ENCODE measurements around the gene DNAI1.

Gene DNAI1

DNA sequence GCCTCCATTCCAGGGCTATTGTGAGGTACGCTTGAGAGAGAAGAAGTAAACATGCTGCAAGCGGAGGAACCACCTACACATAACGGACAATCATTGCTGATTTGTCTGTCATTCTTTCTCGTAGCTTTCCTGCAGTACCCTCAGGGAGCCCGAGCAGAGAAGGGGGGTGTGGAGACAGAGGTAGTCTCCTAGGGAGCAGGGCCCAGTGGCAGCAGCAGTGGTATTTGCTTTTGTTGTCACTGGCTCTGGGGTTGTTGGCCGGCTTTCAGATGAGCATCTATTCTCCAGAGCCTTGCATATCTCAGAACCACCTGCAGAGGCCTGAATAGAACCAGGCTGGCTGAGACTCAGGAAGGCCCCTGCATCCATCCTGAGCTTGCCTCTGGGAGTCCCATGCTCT is 44.3 kb downstream of the DNAI1 start:
- H3K27ac Mint-ChIP-seq: no peak overlapping the region
- H3K36me3 Mint-ChIP-seq: no peaks in the 10 kb centered on the region

DNA sequence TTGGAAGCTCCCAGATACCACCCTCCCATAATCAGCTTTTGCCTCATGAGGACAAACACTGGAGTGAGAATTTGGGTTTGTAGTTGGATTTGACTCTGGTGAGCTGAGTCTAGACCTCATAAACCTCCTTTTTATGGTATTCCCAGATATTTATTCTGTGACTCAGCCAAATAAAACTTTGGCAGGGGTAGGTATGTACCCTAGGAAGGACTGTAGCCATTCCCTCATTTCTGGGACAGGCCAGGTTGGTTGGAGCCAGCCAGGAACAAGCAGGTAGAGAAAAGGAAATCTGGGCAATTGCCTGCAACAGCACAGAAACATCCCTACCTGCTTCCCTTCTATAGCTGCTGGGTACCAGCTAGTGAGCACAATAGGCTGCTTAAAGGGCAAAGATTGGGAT is 44.8 kb downstream of the DNAI1 start:
- no peak for DNase-seq
- Mint-ChIP-seq H3K36me3 (no peaks in the 10 kb centered on the region), H3K4me3 (no peak overlapping the region), H3K27me3 (peaks cover 23% of the 10 kb centered on the region), H3K4me1 (no peaks in the 10 kb centered on the region), H3K9me3 (no peaks in the 10 kb centered on the region), H3K27ac (no peak overlapping the region)
- CTCF ChIA-PET: interaction anchor here (1.1 to 2.8 kb wide), 6 partner anchors 13 to 117 kb away, joined by 3 to 6 read pairs (median 4); partner anchors contain the start of gene DCTN3

More for the DNA sequence above, 44.3 kb downstream of the DNAI1 start:
- no peak for DNase-seq
- H3K27me3 Mint-ChIP-seq: peaks cover 23% of the 10 kb centered on the region
- no peaks in the 10 kb centered on the region for H3K4me1 Mint-ChIP-seq
- CTCF ChIA-PET: interaction anchor here (1.1 to 3.4 kb wide), 8 partner anchors 10 to 118 kb away, joined by 3 to 41 read pairs (median 4); partner anchors contain the start of gene DCTN3
- no peaks in the 10 kb centered on the region for H3K9me3 Mint-ChIP-seq
- no peak overlapping the region for H3K4me3 Mint-ChIP-seq

DNA sequence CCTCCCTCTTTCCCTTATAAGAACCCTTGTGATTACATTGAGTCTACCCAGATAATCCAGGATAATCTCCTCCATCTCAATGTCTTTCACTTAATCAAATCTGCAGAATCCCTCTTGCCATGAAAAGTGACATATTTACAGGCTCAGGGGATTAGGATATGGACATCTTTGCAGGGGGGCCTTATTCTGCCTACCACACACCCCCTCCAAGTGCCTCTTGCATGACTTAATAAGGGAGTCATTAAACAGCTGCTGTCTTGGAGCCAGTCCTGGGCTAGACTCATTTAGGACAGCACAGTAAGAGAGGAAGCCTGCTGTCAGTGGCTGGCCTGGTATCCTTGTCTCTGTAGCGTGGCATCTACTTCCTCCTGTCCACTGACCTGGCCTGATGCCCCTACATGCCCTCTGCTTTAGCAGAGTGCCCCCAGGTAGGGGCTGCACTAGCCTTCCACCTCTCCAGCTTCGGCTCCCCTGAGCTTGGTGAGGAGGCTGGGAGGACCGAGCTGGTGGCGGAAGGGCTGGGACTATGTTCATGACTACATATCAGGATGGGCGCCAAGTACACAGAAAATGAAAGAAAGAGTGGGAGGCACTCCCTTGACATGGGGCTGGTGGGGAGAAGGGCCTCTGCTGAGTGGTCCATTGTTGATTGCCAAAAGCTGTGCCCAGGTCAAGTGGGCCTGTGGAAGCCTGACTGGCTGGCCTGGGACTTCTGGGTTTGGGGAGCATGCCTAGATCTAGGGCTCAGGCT is 46.9 kb downstream of the DNAI1 start:
- Mint-ChIP-seq H3K27me3 (peaks cover 16% of the 10 kb centered on the region), H3K9me3 (no peaks in the 10 kb centered on the region), H3K4me3 (no peak overlapping the region), H3K27ac (no peak overlapping the region), H3K36me3 (no peaks in the 10 kb centered on the region), H3K4me1 (no peaks in the 10 kb centered on the region)
- DNase-seq: no peak
- CTCF ChIA-PET: interaction anchor here (1.0 kb wide), 1 partner anchor 69 kb away, joined by 3 read pairs; no protein-coding TSS in a partner anchor

DNA sequence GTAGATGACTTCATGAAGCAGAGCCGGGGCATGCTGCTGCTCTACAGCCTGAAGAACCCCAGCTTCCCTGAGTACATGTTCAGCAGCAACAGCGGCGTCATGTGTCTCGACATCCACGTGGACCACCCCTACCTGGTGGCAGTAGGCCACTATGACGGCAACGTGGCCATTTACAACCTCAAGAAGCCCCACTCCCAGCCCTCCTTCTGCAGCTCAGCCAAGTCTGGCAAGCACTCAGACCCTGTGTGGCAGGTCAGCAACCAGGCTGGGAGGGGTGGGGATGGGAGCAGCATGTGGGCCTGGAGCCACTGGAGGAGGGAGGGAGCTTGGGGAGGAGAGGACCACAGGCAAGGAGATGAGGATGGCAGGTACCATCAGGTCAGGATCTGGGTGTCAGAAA is 48.0 kb downstream of the DNAI1 start:
- Mint-ChIP-seq H3K27me3 (peaks cover 20% of the 10 kb centered on the region), H3K4me1 (no peaks in the 10 kb centered on the region), H3K27ac (no peak overlapping the region), H3K36me3 (no peaks in the 10 kb centered on the region), H3K9me3 (no peaks in the 10 kb centered on the region), H3K4me3 (no peak overlapping the region)
- CTCF ChIA-PET: interaction anchor here (1.0 kb wide), 1 partner anchor 103 kb away, joined by 6 read pairs; no protein-coding TSS in a partner anchor
- DNase-seq: no peak

DNA sequence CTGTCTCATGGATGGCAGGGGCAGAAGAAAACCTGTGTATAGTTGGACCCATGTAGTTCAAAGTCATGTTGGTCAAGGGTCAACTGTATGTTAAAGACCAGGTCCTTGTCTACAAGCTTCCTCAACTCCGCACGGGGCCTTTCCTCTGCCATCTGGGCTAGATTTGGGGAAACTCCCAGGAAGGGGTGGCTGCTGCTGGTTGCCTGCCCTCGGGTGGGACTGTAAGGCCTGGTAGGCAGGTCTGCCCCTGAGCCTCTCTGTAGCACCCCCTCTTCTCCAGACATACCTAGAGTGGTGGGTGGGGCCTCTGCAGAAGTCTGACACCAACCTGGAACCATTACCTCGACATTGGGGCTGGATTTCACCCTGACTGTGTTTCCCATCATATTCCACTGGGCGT is 49.0 kb downstream of the DNAI1 start:
- H3K27ac Mint-ChIP-seq: no peak overlapping the region
- H3K4me1 Mint-ChIP-seq: no peaks in the 10 kb centered on the region
- no peak overlapping the region for H3K4me3 Mint-ChIP-seq
- H3K36me3 Mint-ChIP-seq: no peaks in the 10 kb centered on the region
- no peak for DNase-seq
- H3K27me3 Mint-ChIP-seq: peaks cover 20% of the 10 kb centered on the region
- CTCF ChIA-PET: interaction anchor here (0.7 to 1.0 kb wide), 2 partner anchors 44 to 104 kb away, joined by 3 to 6 read pairs; no protein-coding TSS in a partner anchor
- no peaks in the 10 kb centered on the region for H3K9me3 Mint-ChIP-seq

DNA sequence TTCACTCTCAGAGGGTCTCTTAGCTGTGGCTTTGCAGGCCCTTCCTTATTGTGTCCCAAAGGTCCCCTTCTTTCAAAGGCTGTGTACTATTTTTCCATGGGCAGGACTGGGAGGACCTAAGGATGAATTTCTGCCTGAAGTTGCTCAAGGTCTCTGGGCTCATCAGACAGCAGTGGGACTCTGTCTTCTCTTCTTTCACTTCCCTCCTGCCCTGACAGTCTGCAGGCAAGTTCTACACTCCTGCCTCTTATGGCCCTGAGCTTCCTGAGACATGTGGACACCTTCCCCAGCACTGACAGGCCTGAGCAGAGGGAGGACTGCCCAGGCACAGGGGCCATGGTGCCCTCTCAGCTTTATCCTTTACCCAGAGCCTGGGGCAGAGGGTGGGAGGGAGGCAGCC is 49.4 kb downstream of the DNAI1 start:
- H3K36me3 Mint-ChIP-seq: no peaks in the 10 kb centered on the region
- H3K4me1 Mint-ChIP-seq: no peaks in the 10 kb centered on the region
- peaks cover 19% of the 10 kb centered on the region for H3K27me3 Mint-ChIP-seq
- CTCF ChIA-PET: no interaction called here
- no peak overlapping the region for H3K4me3 Mint-ChIP-seq
- no peak overlapping the region for H3K27ac Mint-ChIP-seq
- H3K9me3 Mint-ChIP-seq: no peaks in the 10 kb centered on the region
- DNase-seq: no peak

DNA sequence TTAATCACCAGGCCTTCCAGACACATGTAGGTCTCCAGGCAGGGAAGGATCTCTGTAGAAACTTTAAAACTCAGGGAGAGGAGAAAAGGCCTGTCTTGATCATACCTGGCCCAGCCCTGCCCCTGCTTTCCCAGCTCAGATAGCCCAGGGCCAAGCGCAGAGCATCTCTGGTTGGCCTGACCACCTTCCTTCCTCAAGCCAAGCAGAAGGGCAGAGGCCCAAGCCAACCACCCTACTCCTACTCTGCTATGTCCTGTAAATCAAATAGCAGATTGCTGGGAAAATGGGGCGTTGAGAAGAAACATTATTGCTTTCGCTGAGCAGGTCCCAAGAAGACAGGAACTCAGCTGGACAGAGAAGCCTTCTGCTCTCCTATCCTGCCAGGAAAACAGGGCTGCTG is 49.9 kb downstream of the DNAI1 start:
- Mint-ChIP-seq H3K27ac (no peak overlapping the region), H3K4me3 (no peak overlapping the region), H3K36me3 (no peaks in the 10 kb centered on the region), H3K4me1 (no peaks in the 10 kb centered on the region), H3K9me3 (no peaks in the 10 kb centered on the region), H3K27me3 (peaks cover 14% of the 10 kb centered on the region)
- CTCF ChIA-PET: no interaction called here
- no peak for DNase-seq

DNA sequence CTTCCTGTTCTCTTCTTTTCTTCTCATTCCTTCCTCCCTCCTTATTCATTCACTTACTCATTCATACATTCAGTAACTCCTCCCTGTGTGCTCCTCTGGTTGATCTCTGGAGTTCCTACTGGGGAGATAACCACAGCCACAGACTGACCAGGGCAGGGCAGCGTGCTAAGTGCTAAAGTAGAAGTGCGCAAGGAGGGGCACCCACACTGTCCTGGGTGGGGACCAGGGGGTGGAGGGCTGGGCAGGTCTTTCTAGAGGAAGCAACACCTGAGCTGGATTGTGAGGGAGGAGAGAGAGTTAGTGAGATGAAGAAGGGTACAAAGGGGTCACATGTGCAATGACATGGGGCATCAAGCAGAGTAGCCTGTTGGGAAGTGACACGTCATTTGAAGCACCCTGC is 50.3 kb downstream of the DNAI1 start:
- H3K4me1 Mint-ChIP-seq: no peaks in the 10 kb centered on the region
- no peak overlapping the region for H3K27ac Mint-ChIP-seq
- no peaks in the 10 kb centered on the region for H3K9me3 Mint-ChIP-seq
- H3K4me3 Mint-ChIP-seq: no peak overlapping the region
- CTCF ChIA-PET: no interaction called here
- H3K36me3 Mint-ChIP-seq: no peaks in the 10 kb centered on the region
- DNase-seq: no peak
- H3K27me3 Mint-ChIP-seq: peaks cover 14% of the 10 kb centered on the region

DNA sequence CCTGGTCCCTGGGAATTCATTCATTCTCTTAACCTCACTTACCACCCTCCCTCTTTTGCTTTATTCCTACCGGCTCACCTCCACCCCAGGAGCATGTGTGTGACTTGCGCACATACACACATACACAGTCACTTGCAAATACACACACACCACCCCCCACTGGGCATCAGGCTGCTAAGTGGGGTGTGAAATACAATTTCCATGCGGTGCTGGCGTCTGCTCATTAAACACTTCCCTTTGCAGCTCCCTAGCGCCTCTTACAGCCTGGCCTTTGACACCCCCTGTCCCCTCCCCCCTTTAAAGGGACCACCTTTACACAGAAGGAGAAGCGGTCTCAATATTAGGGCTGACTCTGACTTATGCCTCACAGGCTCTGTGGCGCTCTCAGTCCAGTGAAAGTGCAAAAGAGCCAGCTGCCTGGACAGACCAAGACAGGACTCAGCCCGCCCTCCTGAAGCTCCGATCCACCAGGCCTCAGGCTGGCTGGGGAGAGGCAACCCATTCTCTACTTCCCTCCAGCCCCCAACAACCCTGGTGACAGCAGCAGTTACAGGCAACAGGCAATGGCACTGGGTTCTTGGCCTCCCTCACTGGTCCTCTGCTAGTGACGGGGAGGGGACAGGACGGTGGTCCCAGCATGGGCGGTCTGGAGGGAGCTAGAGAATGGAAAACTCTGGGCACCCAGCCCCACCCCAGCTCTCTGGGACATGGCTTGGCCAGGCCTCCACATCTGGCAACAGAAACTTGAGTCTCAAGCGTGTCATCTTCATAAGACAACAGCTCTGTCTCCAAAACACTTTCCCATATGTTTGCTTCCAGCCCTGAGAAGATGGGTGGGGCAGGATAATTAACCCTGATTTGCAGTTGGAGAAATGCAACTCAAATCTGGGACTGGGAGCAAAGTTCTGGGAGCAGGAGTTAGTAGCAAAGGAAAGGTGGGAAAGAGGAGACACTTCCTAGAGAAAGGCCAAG is 52.2 kb downstream of the DNAI1 start:
- Mint-ChIP-seq H3K36me3 (no peaks in the 10 kb centered on the region), H3K9me3 (no peaks in the 10 kb centered on the region), H3K4me3 (no peak overlapping the region), H3K4me1 (no peaks in the 10 kb centered on the region), H3K27ac (no peak overlapping the region), H3K27me3 (peaks cover 10% of the 10 kb centered on the region)
- CTCF ChIA-PET: interaction anchor here (2.3 kb wide), 1 partner anchor 9 kb away, joined by 10 read pairs; no protein-coding TSS in a partner anchor
- DNase-seq: no peak

DNA sequence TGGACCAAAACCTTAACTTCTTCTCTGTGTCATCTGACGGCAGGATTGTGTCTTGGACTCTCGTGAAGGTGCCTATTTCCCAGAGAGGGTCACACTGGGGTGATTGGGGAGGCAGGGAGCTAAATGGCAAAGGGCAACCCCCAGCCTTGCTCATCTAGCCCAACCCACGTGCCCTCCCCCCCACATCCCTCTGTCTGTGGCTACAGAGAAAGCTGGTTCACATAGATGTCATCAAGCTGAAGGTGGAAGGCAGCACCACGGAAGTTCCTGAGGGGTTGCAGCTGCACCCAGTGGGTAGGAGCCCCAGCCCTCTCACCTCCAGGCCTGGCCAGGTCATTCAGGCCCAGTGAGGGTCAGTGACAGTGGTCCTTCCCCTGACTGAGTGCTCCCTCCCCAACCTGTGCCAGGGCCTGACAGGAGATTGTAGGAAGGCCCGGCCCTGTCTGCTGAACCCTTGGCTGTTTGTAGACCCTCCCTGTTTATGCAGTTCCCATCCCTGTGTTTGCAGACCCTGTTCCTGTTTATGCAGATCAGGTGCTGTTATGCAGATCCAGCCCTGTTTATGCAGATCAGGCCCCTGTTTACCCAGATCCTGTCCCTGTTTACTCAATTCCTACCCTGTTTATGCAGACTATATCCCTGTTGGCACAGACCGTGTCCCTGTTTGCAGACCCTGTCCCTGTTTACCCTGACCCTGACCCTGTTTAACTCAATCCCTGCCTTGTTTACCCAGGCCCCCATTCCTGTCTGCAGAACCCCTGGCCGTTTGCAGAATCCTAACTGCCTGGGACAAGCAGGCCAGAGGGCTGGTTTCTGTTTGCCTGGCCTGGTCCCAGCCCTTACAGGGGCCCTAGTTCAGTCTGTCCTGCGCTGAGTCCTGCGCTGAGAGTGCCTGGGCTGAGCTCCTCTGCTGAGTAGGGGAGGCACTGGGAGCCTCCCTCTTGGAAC is 53.8 kb downstream of the DNAI1 start:
- CTCF ChIA-PET: interaction anchor here (2.3 kb wide), 1 partner anchor 11 kb away, joined by 10 read pairs; no protein-coding TSS in a partner anchor
- no peak for DNase-seq
- H3K36me3 Mint-ChIP-seq: no peaks in the 10 kb centered on the region
- peaks cover 17% of the 10 kb centered on the region for H3K27me3 Mint-ChIP-seq
- H3K27ac Mint-ChIP-seq: no peak overlapping the region
- no peaks in the 10 kb centered on the region for H3K9me3 Mint-ChIP-seq
- H3K4me1 Mint-ChIP-seq: no peaks in the 10 kb centered on the region
- H3K4me3 Mint-ChIP-seq: no peak overlapping the region

DNA sequence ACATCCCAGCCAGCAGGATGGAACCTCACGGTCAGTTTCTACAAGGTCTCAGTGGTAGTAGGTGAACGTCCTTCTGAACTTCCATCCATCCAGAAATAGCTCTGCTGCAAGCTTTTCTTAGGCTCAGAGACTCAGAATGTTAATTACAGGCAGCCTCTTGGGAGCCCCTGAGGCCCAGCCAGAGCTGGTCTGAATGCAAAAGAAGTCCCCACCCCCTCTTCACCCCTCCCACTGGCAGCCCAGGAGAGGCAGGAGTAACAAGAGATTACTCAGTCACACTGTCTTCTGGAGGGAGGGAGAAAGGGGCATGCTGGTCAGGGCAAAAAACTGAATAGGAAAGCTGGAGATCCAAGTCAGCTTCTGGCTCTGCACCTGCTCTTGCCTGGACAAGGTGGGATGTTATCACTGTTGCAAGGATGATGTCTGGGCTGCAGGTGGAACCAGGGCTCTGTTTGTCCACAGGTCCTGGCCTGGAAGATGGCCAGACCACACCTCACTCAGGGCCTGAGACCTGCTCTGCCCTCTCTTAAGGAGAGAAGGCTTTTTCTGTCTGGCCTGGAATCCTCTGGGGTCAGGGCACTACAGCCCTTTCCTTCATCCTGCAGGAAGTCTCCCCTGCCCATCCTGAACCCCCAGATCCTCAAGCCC is 55.1 kb downstream of the DNAI1 start:
- no peak for DNase-seq
- CTCF ChIA-PET: no interaction called here
- no peak overlapping the region for H3K27ac Mint-ChIP-seq
- no peaks in the 10 kb centered on the region for H3K9me3 Mint-ChIP-seq
- no peaks in the 10 kb centered on the region for H3K36me3 Mint-ChIP-seq
- peaks cover 27% of the 10 kb centered on the region for H3K27me3 Mint-ChIP-seq
- H3K4me3 Mint-ChIP-seq: no peak overlapping the region
- no peaks in the 10 kb centered on the region for H3K4me1 Mint-ChIP-seq

DNA sequence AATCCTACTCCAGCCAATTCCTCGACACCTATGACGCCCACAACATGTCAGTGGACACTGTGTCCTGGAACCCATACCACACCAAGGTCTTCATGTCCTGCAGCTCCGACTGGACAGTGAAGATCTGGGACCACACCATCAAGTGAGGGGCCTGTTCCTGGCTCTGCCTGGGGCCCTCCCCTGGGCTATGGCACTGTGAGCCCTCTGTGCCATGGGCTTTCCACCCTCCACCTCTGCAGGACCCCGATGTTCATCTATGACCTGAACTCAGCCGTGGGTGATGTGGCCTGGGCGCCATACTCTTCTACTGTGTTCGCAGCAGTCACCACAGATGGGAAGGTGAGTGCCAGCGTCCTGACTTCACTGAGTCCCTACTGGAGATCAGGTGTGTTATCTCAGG is 55.8 kb downstream of the DNAI1 start:
- no peak for DNase-seq
- no peak overlapping the region for H3K27ac Mint-ChIP-seq
- H3K36me3 Mint-ChIP-seq: no peaks in the 10 kb centered on the region
- no peaks in the 10 kb centered on the region for H3K4me1 Mint-ChIP-seq
- no peaks in the 10 kb centered on the region for H3K9me3 Mint-ChIP-seq
- CTCF ChIA-PET: interaction anchor here (1.4 kb wide), 1 partner anchor 14 kb away, joined by 5 read pairs; no protein-coding TSS in a partner anchor
- H3K4me3 Mint-ChIP-seq: no peak overlapping the region
- peaks cover 29% of the 10 kb centered on the region for H3K27me3 Mint-ChIP-seq

DNA sequence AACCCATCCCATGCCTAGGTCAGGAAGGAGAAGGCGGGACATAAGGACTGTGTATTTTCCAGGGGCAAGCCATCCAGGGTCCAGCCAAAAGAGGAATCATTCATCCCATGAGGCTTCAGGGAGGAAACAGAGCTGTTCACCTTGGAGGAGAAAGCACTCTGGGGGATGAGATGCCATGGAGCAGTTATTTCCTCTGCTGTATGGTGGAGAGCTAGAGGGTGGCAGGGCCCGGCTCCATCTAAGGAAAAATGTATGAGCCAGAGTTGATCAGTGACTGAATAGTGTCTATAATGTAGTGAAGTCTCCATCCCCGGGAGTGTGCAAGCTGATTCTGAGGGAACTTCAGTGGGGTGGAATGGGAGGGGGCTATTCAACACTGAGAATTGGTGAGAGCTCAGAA is 56.2 kb downstream of the DNAI1 start:
- H3K27me3 Mint-ChIP-seq: peaks cover 33% of the 10 kb centered on the region
- no peak overlapping the region for H3K27ac Mint-ChIP-seq
- CTCF ChIA-PET: interaction anchor here (1.4 kb wide), 1 partner anchor 14 kb away, joined by 5 read pairs; no protein-coding TSS in a partner anchor
- no peak overlapping the region for H3K4me3 Mint-ChIP-seq
- no peaks in the 10 kb centered on the region for H3K9me3 Mint-ChIP-seq
- DNase-seq: no peak
- no peaks in the 10 kb centered on the region for H3K36me3 Mint-ChIP-seq
- no peaks in the 10 kb centered on the region for H3K4me1 Mint-ChIP-seq
